HL-60 (cell line): Measurements from ENCODE around the gene RNF220.

Experiments used
- DNase-seq, 2 experiments: peaks; one replicate each; pipeline ENCODE4 v3.0.0-alpha.2; 2010 to 2020; ENCODE audit warnings: low read depth in 1 of 2, low spot score in 1 of 2
- H3K27ac ChIP-seq: fragments of 250-450 bp; sonication (Bioruptor Pico); replicated peaks from 2 replicates; pipeline ENCODE4 v1.5.1; 2020; ENCODE audit warnings: mild to moderate bottlenecking, moderate library complexity
- H3K27me3 ChIP-seq: fragments of 250-450 bp; sonication (Bioruptor Pico); 2 replicates; pipeline ENCODE4 v1.5.1; 2021; ENCODE audit warnings: mild to moderate bottlenecking, moderate library complexity; ENCODE audit not compliant: insufficient read depth, poor library complexity, severe bottlenecking
- H3K4me3 ChIP-seq: replicated peaks from 2 replicates; pipeline ENCODE4 v1.5.1; 2011; ENCODE audit warnings: mild to moderate bottlenecking, control low read depth, low read length; ENCODE audit not compliant: insufficient read depth
- GABPA ChIP-seq: IDR thresholded peaks from 2 replicates; pipeline ENCODE4 v1.6.1; 2012; ENCODE audit warnings: low read depth
- POLR2AphosphoS5 ChIP-seq: IDR thresholded peaks from 2 replicates; pipeline ENCODE4 v1.6.1; 2012; ENCODE audit warnings: low read depth
- SPI1 ChIP-seq: IDR thresholded peaks from 2 replicates; pipeline ENCODE4 v1.6.1; 2012; ENCODE audit warnings: low read depth, mild to moderate bottlenecking, borderline replicate concordance
- TF ChIP-seq, protein P1 (sequence below): IDR thresholded peaks from 2 replicates; pipeline ENCODE4 v1.6.1; 2012; ENCODE audit warnings: low read depth; ENCODE audit not compliant: insufficient replicate concordance
- TF ChIP-seq, protein P2 (sequence below): IDR thresholded peaks from one replicate; pipeline ENCODE4 v1.5.1; 2011; ENCODE audit warnings: low read length, control low read depth, inconsistent platforms; ENCODE audit not compliant: insufficient read depth

RNF220 gene

DNA sequence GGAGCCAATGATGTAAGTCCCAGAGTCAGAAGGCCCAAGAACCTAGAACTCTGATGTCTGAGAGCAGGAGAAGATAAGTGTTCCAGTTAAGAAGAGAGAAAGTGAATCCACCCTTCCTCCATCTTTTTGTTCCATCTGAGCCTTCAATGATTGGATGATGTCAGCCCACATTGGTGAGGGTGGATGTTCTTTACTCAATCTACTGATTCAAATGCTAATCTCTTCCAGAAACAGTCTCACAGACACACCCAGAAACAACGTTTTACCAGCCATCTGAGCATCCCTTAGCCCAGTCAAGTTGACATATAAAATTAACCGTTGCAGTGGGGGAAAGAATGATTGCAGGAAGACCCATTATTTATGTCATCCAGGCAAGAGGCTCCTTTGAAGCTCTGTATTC lies 16.5 kb upstream of the RNF220 start:
- Histone ChIP-seq H3K4me3 (no peak overlapping the region), H3K27me3 (peaks cover 4% of the 10 kb centered on the region), H3K27ac (no peak overlapping the region)
- TF ChIP-seq POLR2AphosphoS5 (no peak), GABPA (no peak), SPI1 (no peak)
- TF ChIP-seq, protein P1, sequence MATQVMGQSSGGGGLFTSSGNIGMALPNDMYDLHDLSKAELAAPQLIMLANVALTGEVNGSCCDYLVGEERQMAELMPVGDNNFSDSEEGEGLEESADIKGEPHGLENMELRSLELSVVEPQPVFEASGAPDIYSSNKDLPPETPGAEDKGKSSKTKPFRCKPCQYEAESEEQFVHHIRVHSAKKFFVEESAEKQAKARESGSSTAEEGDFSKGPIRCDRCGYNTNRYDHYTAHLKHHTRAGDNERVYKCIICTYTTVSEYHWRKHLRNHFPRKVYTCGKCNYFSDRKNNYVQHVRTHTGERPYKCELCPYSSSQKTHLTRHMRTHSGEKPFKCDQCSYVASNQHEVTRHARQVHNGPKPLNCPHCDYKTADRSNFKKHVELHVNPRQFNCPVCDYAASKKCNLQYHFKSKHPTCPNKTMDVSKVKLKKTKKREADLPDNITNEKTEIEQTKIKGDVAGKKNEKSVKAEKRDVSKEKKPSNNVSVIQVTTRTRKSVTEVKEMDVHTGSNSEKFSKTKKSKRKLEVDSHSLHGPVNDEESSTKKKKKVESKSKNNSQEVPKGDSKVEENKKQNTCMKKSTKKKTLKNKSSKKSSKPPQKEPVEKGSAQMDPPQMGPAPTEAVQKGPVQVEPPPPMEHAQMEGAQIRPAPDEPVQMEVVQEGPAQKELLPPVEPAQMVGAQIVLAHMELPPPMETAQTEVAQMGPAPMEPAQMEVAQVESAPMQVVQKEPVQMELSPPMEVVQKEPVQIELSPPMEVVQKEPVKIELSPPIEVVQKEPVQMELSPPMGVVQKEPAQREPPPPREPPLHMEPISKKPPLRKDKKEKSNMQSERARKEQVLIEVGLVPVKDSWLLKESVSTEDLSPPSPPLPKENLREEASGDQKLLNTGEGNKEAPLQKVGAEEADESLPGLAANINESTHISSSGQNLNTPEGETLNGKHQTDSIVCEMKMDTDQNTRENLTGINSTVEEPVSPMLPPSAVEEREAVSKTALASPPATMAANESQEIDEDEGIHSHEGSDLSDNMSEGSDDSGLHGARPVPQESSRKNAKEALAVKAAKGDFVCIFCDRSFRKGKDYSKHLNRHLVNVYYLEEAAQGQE: no peak
- TF ChIP-seq, protein P2, sequence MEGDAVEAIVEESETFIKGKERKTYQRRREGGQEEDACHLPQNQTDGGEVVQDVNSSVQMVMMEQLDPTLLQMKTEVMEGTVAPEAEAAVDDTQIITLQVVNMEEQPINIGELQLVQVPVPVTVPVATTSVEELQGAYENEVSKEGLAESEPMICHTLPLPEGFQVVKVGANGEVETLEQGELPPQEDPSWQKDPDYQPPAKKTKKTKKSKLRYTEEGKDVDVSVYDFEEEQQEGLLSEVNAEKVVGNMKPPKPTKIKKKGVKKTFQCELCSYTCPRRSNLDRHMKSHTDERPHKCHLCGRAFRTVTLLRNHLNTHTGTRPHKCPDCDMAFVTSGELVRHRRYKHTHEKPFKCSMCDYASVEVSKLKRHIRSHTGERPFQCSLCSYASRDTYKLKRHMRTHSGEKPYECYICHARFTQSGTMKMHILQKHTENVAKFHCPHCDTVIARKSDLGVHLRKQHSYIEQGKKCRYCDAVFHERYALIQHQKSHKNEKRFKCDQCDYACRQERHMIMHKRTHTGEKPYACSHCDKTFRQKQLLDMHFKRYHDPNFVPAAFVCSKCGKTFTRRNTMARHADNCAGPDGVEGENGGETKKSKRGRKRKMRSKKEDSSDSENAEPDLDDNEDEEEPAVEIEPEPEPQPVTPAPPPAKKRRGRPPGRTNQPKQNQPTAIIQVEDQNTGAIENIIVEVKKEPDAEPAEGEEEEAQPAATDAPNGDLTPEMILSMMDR: no peak
- no peak for DNase-seq

DNA sequence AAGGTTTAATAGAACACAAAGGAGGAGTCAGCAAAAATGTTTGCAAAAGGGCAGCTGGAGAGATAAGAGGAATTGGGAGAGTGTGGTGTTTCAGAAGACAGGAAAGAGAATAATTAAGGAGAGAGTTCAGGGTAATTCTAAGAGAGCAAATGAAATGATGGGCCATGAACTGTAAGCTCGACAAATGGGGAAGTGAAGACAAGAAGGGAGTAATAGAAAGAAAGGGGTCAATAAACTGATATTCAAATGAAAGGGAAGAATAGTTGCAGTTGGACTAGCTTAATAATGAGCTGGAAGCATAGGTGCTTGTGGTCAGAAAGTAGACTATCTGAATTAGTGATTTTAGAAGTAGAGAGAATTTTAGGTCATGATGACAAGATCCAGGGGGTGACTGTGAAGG lies 15.6 kb upstream of the RNF220 start:
- Histone ChIP-seq H3K27ac (no peak overlapping the region), H3K27me3 (peaks cover 9% of the 10 kb centered on the region), H3K4me3 (no peak overlapping the region)
- DNase-seq: no peak
- TF ChIP-seq SPI1 (peak; percentile 59), POLR2AphosphoS5 (no peak), GABPA (no peak)
- TF ChIP-seq, protein P1: no peak
- TF ChIP-seq, protein P2: no peak

DNA sequence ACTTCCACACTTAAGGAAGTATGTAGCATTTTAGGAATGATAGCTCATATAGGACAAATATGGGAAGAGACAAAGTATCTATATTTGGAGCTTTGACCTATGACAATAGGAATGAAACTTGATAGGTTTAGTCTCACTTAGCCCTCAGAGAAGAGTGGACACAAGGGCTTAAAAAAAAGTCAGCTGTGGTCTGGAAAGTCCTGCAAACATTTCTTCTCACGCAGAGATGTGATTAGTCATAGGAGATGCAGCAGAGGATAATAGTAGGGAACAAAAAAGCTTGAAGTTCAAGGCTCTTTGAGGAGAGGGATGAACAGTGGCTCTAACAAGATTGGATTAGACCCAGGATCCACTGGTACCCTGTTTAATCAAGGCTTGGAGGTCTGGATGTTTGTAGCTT lies 14.8 kb upstream of the RNF220 start:
- H3K27me3 ChIP-seq: peaks cover 14% of the 10 kb centered on the region
- no peak overlapping the region for H3K27ac ChIP-seq
- no peak overlapping the region for H3K4me3 ChIP-seq
- DNase-seq: no peak
- TF ChIP-seq SPI1 (no peak), GABPA (no peak), POLR2AphosphoS5 (no peak)
- TF ChIP-seq, protein P1: no peak
- TF ChIP-seq, protein P2: no peak
